Retinal pigment epithelial cell (primary cell): ENCODE results near the gene MCTS1.
A peak's percentile ranks its signal among the peaks of the same experiment; 100 is the strongest.
"Not testable (repeated sequence)": the region's sequence is repeated elsewhere in the genome, so short reads cannot be mapped to it uniquely, and the experiment has no call there.

Source experiments
- DNase-seq: peaks from one replicate; pipeline ENCODE4 v3.0.0-alpha.2; 2010; ENCODE audit warnings: low read depth
- H3K4me3 ChIP-seq: 2 replicates; pipeline ENCODE4 v1.5.1; 2011; ENCODE audit warnings: mild to moderate bottlenecking, low read length, control low read depth, moderate library complexity
- CTCF ChIP-seq: conservative IDR thresholded peaks from 2 replicates; pipeline ENCODE4 v1.5.1; 2011; ENCODE audit warnings: low read depth, low read length, control low read depth, inconsistent platforms

The MCTS1 gene

GRCh38 chrX:120629667-120630537 lies 26.0 kb downstream of the MCTS1 start, which contains the start of gene C1GALT1C1:
C1GALT1C1 (minus strand) TSS chrX:120630054; CDS start chrX:120627166, 2,888 bp downstream.
- H3K4me3 ChIP-seq = peak within 1 kb of the TSS; percentile 70
- DNase-seq = peak; percentile 69
- no peak for TF ChIP-seq CTCF

DNA sequence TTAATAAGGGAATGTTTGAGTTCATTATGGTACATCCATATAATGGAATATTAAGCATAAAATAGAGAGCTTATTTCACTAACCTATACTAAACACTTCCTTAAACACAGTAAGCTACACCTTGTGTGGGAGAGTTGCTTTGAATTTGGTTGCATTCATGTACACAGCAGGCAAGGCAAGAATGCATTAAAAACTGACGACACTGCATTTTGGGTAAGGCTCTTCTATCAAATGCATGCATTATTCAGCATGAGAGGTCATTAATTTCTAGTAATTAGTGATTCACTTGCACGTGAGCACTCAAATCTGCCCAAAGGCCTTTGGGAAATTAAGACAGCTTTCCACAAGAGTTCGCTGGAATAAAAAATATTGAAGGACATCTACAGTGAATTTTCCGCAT lies 34.7 kb downstream of the MCTS1 start:
- TF ChIP-seq CTCF = no peak
- no peak for DNase-seq
- no peak overlapping the region for H3K4me3 ChIP-seq

GRCh38 chrX:120642871-120643270 lies 39.0 kb downstream of the MCTS1 start:
- DNase-seq = no peak
- no peak for TF ChIP-seq CTCF

DNA sequence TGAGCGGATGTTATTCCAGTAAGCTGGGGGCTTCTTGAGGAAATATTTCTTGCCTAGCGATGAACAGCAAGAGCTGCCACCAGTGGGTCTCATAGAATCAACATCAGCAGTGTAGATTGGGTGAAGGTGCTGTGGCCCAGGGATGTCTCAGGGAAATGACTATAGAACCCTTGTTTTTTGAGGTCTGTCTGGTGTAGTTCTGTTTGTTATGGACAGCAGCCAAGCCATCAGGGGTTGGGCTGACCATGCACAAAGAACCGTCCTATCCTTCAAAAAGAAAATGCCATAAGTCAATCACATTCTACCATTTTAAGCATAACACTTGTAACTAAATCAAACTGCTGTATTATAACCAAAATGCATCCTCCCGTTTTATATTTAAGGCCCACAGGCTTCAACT lies 43.2 kb downstream of the MCTS1 start:
- no peak for TF ChIP-seq CTCF
- H3K4me3 ChIP-seq = no peak overlapping the region
- no peak for DNase-seq

More at GRCh38 chrX:120642871-120643270, 39.0 kb downstream of the MCTS1 start:
- no peak overlapping the region for H3K4me3 ChIP-seq

DNA sequence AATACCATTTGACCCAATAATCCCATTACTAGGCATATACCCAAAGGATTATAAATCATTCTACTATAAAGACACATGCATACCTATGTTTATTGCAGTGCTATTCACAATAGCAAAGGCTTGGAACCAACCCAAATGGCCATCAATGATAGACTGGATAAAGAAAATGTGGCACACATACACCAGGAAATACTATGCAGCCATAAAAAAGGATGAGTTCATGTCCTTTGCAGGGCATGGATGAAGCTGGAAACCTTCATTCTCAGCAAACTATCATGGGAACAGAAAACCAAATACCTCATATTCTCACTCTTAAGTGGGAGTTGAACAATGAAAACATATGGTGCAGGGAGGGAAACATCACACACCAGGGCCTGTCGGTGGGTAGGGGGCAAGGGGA lies 48.4 kb downstream of the MCTS1 start:
- not testable (repeated sequence) for DNase-seq, H3K4me3 ChIP-seq

DNA sequence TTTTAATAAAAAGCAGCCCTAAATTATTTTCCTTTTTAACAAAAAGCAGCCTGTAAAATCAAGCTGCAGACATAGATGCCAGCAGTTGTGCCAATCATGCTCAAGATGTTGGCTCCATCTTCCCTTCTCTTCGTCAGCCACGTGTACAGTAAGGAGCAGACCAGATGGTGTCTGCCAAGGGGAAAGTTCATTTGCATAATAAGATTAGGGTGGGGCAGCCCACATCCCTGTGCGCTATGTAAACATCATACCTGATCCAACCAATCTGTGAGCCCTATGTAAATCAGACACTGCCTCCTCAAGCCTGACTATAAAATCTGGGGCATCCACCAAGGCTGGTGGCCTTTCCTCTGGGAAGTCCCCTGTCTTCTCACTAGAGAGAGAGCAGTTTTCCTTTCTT lies 49.1 kb downstream of the MCTS1 start:
- no peak for DNase-seq
- no peak overlapping the region for H3K4me3 ChIP-seq
- no peak for TF ChIP-seq CTCF

DNA sequence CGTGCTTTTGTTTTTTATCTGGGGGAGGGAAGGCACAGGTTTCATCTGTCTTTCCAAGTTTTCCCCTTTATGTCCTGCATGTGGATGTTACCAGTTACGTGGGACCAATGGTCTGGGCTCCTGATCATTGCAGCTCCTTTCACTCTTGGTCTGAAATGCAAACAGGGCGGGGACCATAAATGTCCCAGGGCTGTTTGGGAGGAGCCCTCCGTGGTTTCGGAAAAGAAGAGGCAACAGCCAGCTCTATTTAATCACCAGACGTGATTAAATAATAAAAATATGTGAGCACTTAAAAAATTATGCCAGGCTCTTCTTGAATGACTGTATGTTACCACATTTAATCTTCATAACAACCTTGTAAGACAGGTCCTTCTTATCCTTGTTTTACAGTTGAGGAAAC lies 56.7 kb downstream of the MCTS1 start:
- DNase-seq = no peak
- H3K4me3 ChIP-seq = no peak overlapping the region
- no peak for TF ChIP-seq CTCF
